GM18526 (cell line): ENCODE data around the gene RALGPS1.

Source experiments
- POLR2A ChIP-seq: IDR thresholded peaks from 3 replicates; pipeline ENCODE4 v1.6.1; 2011; ENCODE audit not compliant: insufficient read length; ENCODE audit errors: extremely low read depth

Gene RALGPS1

GRCh38 chr9:126886897-126887296, 27.7 kb upstream of the RALGPS1 start:
- TF ChIP-seq POLR2A, result no peak

- TF ChIP-seq POLR2A, result no peak
These were observed 22.9 kb upstream of the RALGPS1 start for GRCh38 chr9:126891676-126892075.

- no peak for TF ChIP-seq POLR2A
These were observed 21.5 kb upstream of the RALGPS1 start for GRCh38 chr9:126893079-126893478.

- no peak for TF ChIP-seq POLR2A
These were observed 20.5 kb upstream of the RALGPS1 start for GRCh38 chr9:126894052-126894603.

GRCh38 chr9:126902210-126902609, 12.4 kb upstream of the RALGPS1 start:
- TF ChIP-seq POLR2A, result no peak

DNA sequence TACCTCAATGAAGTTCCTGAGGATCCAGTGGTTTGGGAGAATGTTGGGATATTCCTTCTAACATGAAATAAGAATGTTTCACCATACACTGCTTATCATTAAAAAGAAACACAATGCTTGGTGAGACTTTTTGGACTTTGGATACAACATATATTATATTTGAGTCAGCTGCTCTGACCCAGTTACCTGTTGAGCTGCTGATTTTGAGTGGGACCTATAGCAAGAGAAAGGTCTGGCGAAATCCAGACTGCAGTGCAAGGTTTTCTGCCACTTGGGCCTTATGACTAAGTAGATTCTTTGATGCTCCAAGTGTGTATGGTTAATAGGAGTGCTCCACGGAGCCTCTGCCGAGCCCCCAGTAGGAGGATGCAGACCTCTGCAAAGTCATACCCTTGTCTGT, 10.0 kb upstream of the RALGPS1 start:
- no peak for TF ChIP-seq POLR2A

GRCh38 chr9:126906091-126906490, 8.5 kb upstream of the RALGPS1 start:
- TF ChIP-seq POLR2A, result no peak

DNA sequence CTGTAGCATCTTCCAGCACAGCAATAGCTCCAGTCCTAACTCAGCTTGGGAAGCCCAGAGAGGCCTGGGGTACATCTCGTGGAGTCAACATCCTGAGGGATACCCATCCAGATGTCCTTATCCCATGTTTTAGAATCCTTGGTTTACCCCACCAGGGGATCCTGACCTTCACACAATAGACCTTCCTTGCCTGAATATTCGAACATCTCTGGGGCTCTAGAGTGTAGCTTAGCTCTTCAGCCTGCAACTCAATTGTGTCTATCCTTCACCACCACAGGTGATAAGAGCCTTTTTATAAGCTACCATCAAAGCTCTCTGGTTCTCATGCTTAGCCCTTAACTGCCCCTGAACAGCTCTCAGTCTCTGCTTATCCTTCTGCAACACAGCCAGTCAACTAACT, 7.5 kb upstream of the RALGPS1 start:
- no peak for TF ChIP-seq POLR2A

DNA sequence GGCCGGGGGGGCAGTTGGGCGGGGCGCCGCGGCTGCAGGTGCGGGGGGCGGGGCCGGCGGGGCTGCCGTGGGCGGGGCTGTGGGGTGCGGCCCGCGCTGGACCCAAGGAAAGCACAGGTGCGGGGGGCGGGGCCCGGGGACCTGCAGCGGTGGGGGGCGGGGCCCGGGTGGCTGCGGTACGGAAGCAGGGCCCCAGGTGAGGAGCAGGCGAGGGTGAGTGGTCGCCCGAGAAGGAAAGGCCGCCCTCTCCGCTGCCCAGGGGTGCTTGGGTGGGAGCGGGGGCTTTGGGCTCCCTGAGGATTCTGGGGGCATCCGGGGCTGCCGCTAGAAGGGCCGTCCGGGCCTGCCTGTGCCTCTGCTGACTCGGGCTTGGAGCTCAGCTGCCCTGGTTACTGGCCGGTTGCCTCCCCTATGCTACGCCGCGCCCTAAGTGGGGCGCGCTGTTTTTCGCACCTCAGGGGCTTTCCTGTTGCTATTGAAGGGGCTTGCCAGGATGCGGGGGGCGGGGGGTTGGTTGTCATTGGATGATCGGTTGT, 767 bp downstream of the RALGPS1 start:
- no peak for TF ChIP-seq POLR2A

DNA sequence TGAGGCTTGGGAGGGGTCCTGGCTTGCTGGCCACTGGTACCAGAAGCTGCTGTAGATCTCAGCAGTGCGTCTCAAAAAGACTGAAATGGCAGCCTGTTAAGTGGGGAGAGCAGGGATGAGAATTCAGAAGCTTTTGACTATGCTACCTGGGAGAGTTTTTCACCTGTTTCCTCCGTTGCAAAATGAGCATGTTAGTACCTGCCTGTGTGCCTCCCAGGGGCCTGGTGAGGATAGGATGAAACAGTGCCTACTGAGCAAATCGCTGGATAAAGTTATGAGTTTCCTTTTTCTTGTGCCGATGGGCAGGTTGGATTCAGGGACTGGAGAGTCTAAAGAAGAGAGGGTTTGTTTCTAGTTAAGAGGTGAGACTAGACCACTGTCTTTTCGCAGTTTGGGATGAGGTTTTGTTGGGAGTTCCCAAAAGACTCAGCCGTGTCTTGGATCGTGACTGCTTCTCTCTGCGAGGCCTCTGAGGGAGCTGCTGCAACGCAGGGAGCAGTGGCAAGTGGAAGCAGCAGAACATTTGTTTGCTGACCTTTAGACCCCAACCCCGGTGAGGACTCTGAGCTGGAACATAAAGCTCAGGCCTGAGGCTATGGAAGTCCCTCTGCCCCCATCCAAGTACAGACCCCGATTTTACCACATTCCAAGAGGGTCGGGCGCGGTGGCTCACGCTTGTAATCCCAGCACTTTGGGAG, 1.4 kb downstream of the RALGPS1 start:
- no peak for TF ChIP-seq POLR2A

DNA sequence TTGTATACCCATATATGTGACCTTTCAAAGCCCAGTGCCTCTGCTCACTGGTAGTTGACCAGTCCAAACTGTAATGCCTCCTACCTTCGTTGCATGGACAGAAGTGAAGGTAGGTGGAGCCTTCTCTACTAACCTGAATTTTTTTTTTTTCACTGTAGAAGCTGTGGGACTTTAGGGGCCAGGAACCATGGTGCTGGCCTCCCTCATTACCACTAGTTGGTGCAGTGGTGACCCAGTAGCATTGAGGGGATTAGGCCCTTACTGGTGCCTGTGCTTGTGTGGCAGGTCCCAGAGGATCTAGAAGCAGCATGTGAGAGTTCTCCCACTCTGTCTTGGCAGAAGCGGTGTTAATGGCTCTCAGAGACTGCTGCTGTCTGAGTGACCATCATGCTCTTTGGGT, 2.3 kb downstream of the RALGPS1 start:
- TF ChIP-seq POLR2A, result no peak

DNA sequence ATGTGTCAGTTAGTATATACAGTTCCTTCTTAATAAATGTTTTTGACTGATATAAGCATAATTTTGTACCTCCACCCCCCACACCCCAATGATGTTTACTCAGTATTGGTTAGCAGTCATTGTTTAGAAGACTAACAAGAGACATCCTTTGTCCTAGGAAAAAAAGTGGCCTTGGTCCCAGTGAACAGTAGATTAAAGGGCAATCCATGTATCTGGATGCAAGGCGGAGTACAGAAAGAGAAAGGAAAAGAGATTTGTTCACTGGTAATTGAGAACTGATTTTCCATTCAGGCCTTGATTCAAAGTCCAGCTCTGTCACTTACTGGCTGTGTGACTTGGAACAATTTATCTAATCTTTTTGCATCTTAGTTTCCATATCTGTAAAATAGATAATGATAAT, 4.6 kb downstream of the RALGPS1 start:
- TF ChIP-seq POLR2A, result no peak

DNA sequence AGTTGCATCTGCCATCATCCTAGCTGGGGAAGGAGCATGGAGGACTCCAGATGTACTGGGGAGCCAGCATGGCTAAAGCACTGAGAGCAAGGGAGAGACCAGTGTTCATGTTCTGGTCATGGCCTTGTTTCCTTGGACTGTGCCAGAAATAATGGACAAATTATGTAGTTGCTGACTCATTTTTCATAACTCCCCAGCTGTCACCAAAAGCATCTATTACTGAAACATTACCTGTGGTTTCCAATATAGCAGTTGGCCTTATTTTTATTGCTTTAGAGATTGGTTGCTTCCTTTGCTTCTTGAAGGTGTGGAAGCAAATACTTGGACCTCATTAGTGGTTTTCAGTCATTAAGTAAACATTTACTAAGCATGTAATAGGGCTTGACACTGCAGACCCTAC, 11.3 kb downstream of the RALGPS1 start:
- TF ChIP-seq POLR2A, result no peak

GRCh38 chr9:126926364-126926763, 11.8 kb downstream of the RALGPS1 start:
- TF ChIP-seq POLR2A, result no peak

- no peak for TF ChIP-seq POLR2A
These were observed 12.8 kb downstream of the RALGPS1 start for GRCh38 chr9:126927419-126927818.

GRCh38 chr9:126932871-126933321, 18.3 kb downstream of the RALGPS1 start:
- TF ChIP-seq POLR2A, result no peak
